HAP-1 (cell line): Measurements from ENCODE around the gene GRSF1.
"Not testable (repeated sequence)": the region's sequence is repeated elsewhere in the genome, so short reads cannot be mapped to it uniquely, and the experiment has no call there.

ENCODE experiments used
- DNase-seq, 2 experiments: peaks; one replicate each; pipeline ENCODE4 v3.0.0-alpha.2; 2016 to 2020; ENCODE audit warnings: low spot score in 2 of 2
- H3K27me3 ChIP-seq: fragments of 250-450 bp; sonication (Bioruptor Pico); 2 replicates; pipeline ENCODE4 v1.5.1; 2020; ENCODE audit warnings: low read depth, mild to moderate bottlenecking, moderate library complexity
- H3K36me3 ChIP-seq: fragments of 250-450 bp; sonication (Bioruptor Pico); replicated peaks from 2 replicates; pipeline ENCODE4 v1.5.1; 2020; ENCODE audit warnings: mild to moderate bottlenecking
- H3K4me1 ChIP-seq: fragments of 250-450 bp; sonication (Bioruptor Pico); 2 replicates; pipeline ENCODE4 v1.5.1; 2020; ENCODE audit warnings: mild to moderate bottlenecking
- H3K4me3 ChIP-seq: fragments of 250-450 bp; sonication (Bioruptor Pico); 2 replicates; pipeline ENCODE4 v1.5.1; 2020; ENCODE audit warnings: mild to moderate bottlenecking, moderate library complexity
- H3K9me3 ChIP-seq: fragments of 250-450 bp; sonication (Bioruptor Pico); 2 replicates; pipeline ENCODE4 v1.5.1; 2020; ENCODE audit warnings: mild to moderate bottlenecking, moderate library complexity
- in situ Hi-C: fragments of 300-500 bp; cut with MboI; formaldehyde crosslinking; loops from 3 replicates; pipeline ENCODE4 v1.14.3; 2020; ENCODE audit warnings: low sequenced_read_pairs, inconsistent platforms, mixed read lengths

Gene GRSF1

GRCh38 chr4:70818173-70818855 lies 21.4 kb downstream of the GRSF1 start:
- Histone ChIP-seq H3K4me3 (no peak overlapping the region), H3K36me3 (peaks cover 39% of the 10 kb centered on the region), H3K4me1 (no peaks in the 10 kb centered on the region; the same call in 1 of the 2 replicates), H3K27me3 (no peaks in the 10 kb centered on the region), H3K9me3 (no peaks in the 10 kb centered on the region)
- no peak for DNase-seq
- in situ Hi-C loops, result no loop called here

- Histone ChIP-seq H3K4me3 (no peak overlapping the region), H3K4me1 (no peaks in the 10 kb centered on the region; the same call in 1 of the 2 replicates), H3K27me3 (no peaks in the 10 kb centered on the region), H3K9me3 (no peaks in the 10 kb centered on the region), H3K36me3 (peaks cover 31% of the 10 kb centered on the region)
- no peak for DNase-seq
- in situ Hi-C loops, result no loop called here
These were observed 22.8 kb downstream of the GRSF1 start for GRCh38 chr4:70816894-70817293.

GRCh38 chr4:70815370-70815769 lies 24.3 kb downstream of the GRSF1 start:
- no peaks in the 10 kb centered on the region; the same call in 1 of the 2 replicates for H3K4me1 ChIP-seq
- no peak overlapping the region for H3K4me3 ChIP-seq
- H3K36me3 ChIP-seq, result peaks cover 22% of the 10 kb centered on the region
- in situ Hi-C loops, result no loop called here
- H3K9me3 ChIP-seq, result no peaks in the 10 kb centered on the region
- H3K27me3 ChIP-seq, result no peaks in the 10 kb centered on the region
- no peak for DNase-seq

GRCh38 chr4:70808151-70808550 lies 31.5 kb downstream of the GRSF1 start:
- no peaks in the 10 kb centered on the region for H3K27me3 ChIP-seq
- DNase-seq, result no peak
- no peak overlapping the region for H3K4me3 ChIP-seq
- no peaks in the 10 kb centered on the region for H3K4me1 ChIP-seq
- no peaks in the 10 kb centered on the region for H3K9me3 ChIP-seq
- no peaks in the 10 kb centered on the region for H3K36me3 ChIP-seq
- in situ Hi-C loops, result no loop called here

GRCh38 chr4:70802928-70803580 lies 36.6 kb downstream of the GRSF1 start:
- Histone ChIP-seq H3K36me3 (no peaks in the 10 kb centered on the region), H3K4me1 (no peaks in the 10 kb centered on the region), H3K4me3 (no peak overlapping the region), H3K27me3 (no peaks in the 10 kb centered on the region), H3K9me3 (no peaks in the 10 kb centered on the region)
- no peak for DNase-seq
- in situ Hi-C loops, result no loop called here

GRCh38 chr4:70801265-70801809 lies 38.4 kb downstream of the GRSF1 start:
- H3K9me3 ChIP-seq, result no peaks in the 10 kb centered on the region
- H3K4me3 ChIP-seq, result no peak overlapping the region
- no peaks in the 10 kb centered on the region for H3K4me1 ChIP-seq
- no peaks in the 10 kb centered on the region for H3K27me3 ChIP-seq
- no peak for DNase-seq
- no peaks in the 10 kb centered on the region for H3K36me3 ChIP-seq
- in situ Hi-C loops, result no loop called here

- Histone ChIP-seq H3K27me3 (no peaks in the 10 kb centered on the region), H3K4me3 (no peak overlapping the region), H3K36me3 (peaks cover 5% of the 10 kb centered on the region; the same call in 1 of the 2 replicates), H3K4me1 (no peaks in the 10 kb centered on the region), H3K9me3 (no peaks in the 10 kb centered on the region)
- no peak for DNase-seq
- in situ Hi-C loops, result no loop called here
These were observed 46.1 kb downstream of the GRSF1 start for GRCh38 chr4:70793626-70794025.

- Histone ChIP-seq H3K9me3 (no peaks in the 10 kb centered on the region), H3K27me3 (no peaks in the 10 kb centered on the region), H3K4me1 (peaks cover 5% of the 10 kb centered on the region), H3K4me3 (no peak overlapping the region), H3K36me3 (peaks cover 10% of the 10 kb centered on the region)
- in situ Hi-C loops, result no loop called here
- no peak for DNase-seq
These were observed 51.0 kb downstream of the GRSF1 start for GRCh38 chr4:70788733-70789132.

- in situ Hi-C loops, result no loop called here
- Histone ChIP-seq H3K36me3 (peaks cover 10% of the 10 kb centered on the region), H3K4me1 (peaks cover 9% of the 10 kb centered on the region), H3K27me3 (no peaks in the 10 kb centered on the region), H3K4me3 (no peak overlapping the region), H3K9me3 (no peaks in the 10 kb centered on the region)
- DNase-seq, result no peak
These were observed 52.2 kb downstream of the GRSF1 start for GRCh38 chr4:70787496-70787895.

- peaks cover 4% of the 10 kb centered on the region for H3K36me3 ChIP-seq
- H3K4me3 ChIP-seq, result no peak overlapping the region
- H3K4me1 ChIP-seq, result peaks cover 9% of the 10 kb centered on the region
- H3K27me3 ChIP-seq, result no peaks in the 10 kb centered on the region
- no peaks in the 10 kb centered on the region for H3K9me3 ChIP-seq
- in situ Hi-C loops, result no loop called here
- no peak for DNase-seq
These were observed 56.6 kb downstream of the GRSF1 start for GRCh38 chr4:70783096-70783495.

- Histone ChIP-seq H3K27me3 (no peaks in the 10 kb centered on the region), H3K4me1 (peaks cover 10% of the 10 kb centered on the region), H3K9me3 (no peaks in the 10 kb centered on the region), H3K4me3 (no peak overlapping the region), H3K36me3 (no peaks in the 10 kb centered on the region)
- DNase-seq, result no peak
- in situ Hi-C loops, result no loop called here
These were observed 60.7 kb downstream of the GRSF1 start for GRCh38 chr4:70778888-70779422.

- H3K27me3 ChIP-seq, result no peaks in the 10 kb centered on the region
- in situ Hi-C loops, result no loop called here
- no peak overlapping the region for H3K4me3 ChIP-seq
- no peak for DNase-seq
- peaks cover 7% of the 10 kb centered on the region for H3K36me3 ChIP-seq
- no peaks in the 10 kb centered on the region for H3K9me3 ChIP-seq
- H3K4me1 ChIP-seq, result peaks cover 4% of the 10 kb centered on the region; the same call in 1 of the 2 replicates
These were observed 66.6 kb downstream of the GRSF1 start for GRCh38 chr4:70772929-70773555.

GRCh38 chr4:70769396-70769795 lies 70.3 kb downstream of the GRSF1 start:
- H3K4me1 ChIP-seq, H3K4me3 ChIP-seq, H3K27me3 ChIP-seq, H3K36me3 ChIP-seq, DNase-seq, in situ Hi-C loops, H3K9me3 ChIP-seq: not testable (repeated sequence)
